Measurements from ENCODE around the gene WNT5A. TPM values are rescaled to one million over a fixed set of nuclear protein-coding genes. Genes with fewer than 3 reads are reported as not detected.

The WNT5A gene
- total RNA-seq, 1 experiment from 2014 or later, result 0.15 TPM

DNA sequence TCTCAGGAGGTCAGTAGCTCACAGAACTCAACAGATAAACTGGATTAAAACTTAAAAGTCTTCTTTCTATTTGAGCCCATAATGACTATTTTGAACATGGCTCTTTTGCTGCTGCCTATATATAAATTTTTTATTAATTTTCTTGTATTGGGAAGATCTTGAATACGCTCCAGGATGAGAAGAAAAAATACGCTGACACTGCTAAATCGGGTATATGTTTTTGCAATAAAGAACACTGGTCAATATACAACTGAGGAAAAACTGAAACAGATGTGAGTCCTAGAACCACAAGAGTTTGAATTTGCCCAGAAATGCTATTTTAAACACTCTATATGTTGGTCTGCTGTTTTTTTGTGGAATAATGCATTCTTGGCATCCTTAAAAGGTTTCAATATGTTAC lies 20.6 kb downstream of the WNT5A start:
- Histone ChIP-seq H3K4me1 (ENCODE audit: control insufficient read depth in 1 of 2, insufficient read depth in 2 of 2, low read length in 2 of 2) (no peaks in the 10 kb centered on the region), H3K9me3 (ENCODE audit: control insufficient read depth in 1 of 2, insufficient read depth in 1 of 2, low read depth in 1 of 2, low read length in 2 of 2) (peaks cover 0 to 6% of the 10 kb centered on the region in 2 experiments; a peak in 2 of 4 replicates), H3K27me3 (ENCODE audit: insufficient read depth, low read length) (no peaks in the 10 kb centered on the region), H3K36me3 (ENCODE audit: control insufficient read depth in 1 of 2, insufficient read depth in 2 of 2, low read length in 2 of 2) (no peaks in the 10 kb centered on the region), H3K4me3 (replicated peaks in 1 of 2; ENCODE audit: low read depth in 1 of 2, low read length in 2 of 2) (no peak overlapping the region), H4K20me1 (ENCODE audit: insufficient read depth) (no peaks in the 10 kb centered on the region), H3K4me2 (ENCODE audit: low read length) (no peak overlapping the region), H3K79me2 (ENCODE audit: insufficient read depth, low read length) (no peaks in the 10 kb centered on the region), H3K27ac (ENCODE audit: low read depth, low read length) (no peak overlapping the region), H3K9ac (ENCODE audit: low read length) (no peak overlapping the region), H3K9me2 (ENCODE audit: insufficient read depth) (no peaks in the 10 kb centered on the region), H2AFZ (ENCODE audit: low read depth, low read length, poor library complexity, severe bottlenecking) (no peak overlapping the region)
- RAD21 ChIA-PET (ENCODE audit: low non-redundant PET in 1 of 2, low total read pairs in 2 of 2, uncharacterized antibody in 2 of 2, unreplicated experiment in 2 of 2), result no interaction called here
- no peak for DNase-seq (ENCODE audit: low read depth, low spot score)
- CTCF ChIA-PET, result no interaction called here
- no TSS peak for BruUV-seq (replicated peaks)
- POLR2A ChIA-PET, result no interaction called here
- intact Hi-C loops (cut with micrococcal nuclease), result no loop called here
- TF ChIP-seq, protein P1, sequence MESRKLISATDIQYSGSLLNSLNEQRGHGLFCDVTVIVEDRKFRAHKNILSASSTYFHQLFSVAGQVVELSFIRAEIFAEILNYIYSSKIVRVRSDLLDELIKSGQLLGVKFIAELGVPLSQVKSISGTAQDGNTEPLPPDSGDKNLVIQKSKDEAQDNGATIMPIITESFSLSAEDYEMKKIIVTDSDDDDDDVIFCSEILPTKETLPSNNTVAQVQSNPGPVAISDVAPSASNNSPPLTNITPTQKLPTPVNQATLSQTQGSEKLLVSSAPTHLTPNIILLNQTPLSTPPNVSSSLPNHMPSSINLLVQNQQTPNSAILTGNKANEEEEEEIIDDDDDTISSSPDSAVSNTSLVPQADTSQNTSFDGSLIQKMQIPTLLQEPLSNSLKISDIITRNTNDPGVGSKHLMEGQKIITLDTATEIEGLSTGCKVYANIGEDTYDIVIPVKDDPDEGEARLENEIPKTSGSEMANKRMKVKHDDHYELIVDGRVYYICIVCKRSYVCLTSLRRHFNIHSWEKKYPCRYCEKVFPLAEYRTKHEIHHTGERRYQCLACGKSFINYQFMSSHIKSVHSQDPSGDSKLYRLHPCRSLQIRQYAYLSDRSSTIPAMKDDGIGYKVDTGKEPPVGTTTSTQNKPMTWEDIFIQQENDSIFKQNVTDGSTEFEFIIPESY (IDR thresholded peaks at IDR 0.05; ENCODE audit: extremely low read depth, insufficient replicate concordance, low read length), result no peak
- no peak for TF ChIP-seq ZNF274 (IDR thresholded peaks at IDR 0.05; ENCODE audit: low read depth, low read length)
- TF ChIP-seq TCF7L2 (IDR thresholded peaks at IDR 0.05; ENCODE audit: borderline replicate concordance, extremely low read depth, insufficient read depth, insufficient read length), result no peak
- no peak for TF ChIP-seq EZH2 (IDR thresholded peaks at IDR 0.05)
- no peak for TF ChIP-seq POLR2AphosphoS5 (IDR thresholded peaks at IDR 0.05; ENCODE audit: low read depth, low read length)
- TF ChIP-seq POLR2A (IDR thresholded peaks at IDR 0.05; ENCODE audit: borderline replicate concordance, extremely low read depth, insufficient read depth, insufficient read length), result no peak
- TF ChIP-seq EZH2phosphoT487 (IDR thresholded peaks at IDR 0.05; ENCODE audit: borderline replicate concordance), result no peak
- TF ChIP-seq ZFX (IDR thresholded peaks at IDR 0.05), result no peak
- TF ChIP-seq FOSL1 (IDR thresholded peaks at IDR 0.05; ENCODE audit: low read depth), result no peak
- TF ChIP-seq EGR1 (IDR thresholded peaks at IDR 0.05; ENCODE audit: low read depth), result no peak
- TF ChIP-seq, protein P2, sequence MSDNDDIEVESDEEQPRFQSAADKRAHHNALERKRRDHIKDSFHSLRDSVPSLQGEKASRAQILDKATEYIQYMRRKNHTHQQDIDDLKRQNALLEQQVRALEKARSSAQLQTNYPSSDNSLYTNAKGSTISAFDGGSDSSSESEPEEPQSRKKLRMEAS (IDR thresholded peaks at IDR 0.05), result no peak
- TF ChIP-seq, protein P3, sequence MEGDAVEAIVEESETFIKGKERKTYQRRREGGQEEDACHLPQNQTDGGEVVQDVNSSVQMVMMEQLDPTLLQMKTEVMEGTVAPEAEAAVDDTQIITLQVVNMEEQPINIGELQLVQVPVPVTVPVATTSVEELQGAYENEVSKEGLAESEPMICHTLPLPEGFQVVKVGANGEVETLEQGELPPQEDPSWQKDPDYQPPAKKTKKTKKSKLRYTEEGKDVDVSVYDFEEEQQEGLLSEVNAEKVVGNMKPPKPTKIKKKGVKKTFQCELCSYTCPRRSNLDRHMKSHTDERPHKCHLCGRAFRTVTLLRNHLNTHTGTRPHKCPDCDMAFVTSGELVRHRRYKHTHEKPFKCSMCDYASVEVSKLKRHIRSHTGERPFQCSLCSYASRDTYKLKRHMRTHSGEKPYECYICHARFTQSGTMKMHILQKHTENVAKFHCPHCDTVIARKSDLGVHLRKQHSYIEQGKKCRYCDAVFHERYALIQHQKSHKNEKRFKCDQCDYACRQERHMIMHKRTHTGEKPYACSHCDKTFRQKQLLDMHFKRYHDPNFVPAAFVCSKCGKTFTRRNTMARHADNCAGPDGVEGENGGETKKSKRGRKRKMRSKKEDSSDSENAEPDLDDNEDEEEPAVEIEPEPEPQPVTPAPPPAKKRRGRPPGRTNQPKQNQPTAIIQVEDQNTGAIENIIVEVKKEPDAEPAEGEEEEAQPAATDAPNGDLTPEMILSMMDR (IDR thresholded peaks at IDR 0.05 in 2 of 3, conservative IDR thresholded peaks at IDR 0.05 in 1 of 3; ENCODE audit: borderline replicate concordance in 1 of 3, insufficient read depth in 1 of 3, low read depth in 2 of 3, low read length in 2 of 3), result no peak
- TF ChIP-seq, protein P4, sequence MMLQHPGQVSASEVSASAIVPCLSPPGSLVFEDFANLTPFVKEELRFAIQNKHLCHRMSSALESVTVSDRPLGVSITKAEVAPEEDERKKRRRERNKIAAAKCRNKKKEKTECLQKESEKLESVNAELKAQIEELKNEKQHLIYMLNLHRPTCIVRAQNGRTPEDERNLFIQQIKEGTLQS (IDR thresholded peaks at IDR 0.05), result no peak
- TF ChIP-seq SRF (IDR thresholded peaks at IDR 0.05; ENCODE audit: low read depth), result no peak
- no peak for TF ChIP-seq JUND (IDR thresholded peaks at IDR 0.05)
- no peak for TF ChIP-seq CBX3 (IDR thresholded peaks at IDR 0.05; ENCODE audit: low read depth)
- no peak for TF ChIP-seq SP1 (IDR thresholded peaks at IDR 0.05; ENCODE audit: low read depth)
- TF ChIP-seq SIN3A (IDR thresholded peaks at IDR 0.05; ENCODE audit: low read depth), result no peak
- no peak for TF ChIP-seq RAD21 (IDR thresholded peaks at IDR 0.05; ENCODE audit: low read depth)
- ATAC-seq, result no peak

Data from HCT116 (cell line).